Esophagus mucosa (tissue), 1 donor: ENCODE measurements around the gene KCNQ5. TPM values are rescaled to one million over a fixed set of nuclear protein-coding genes. Genes with fewer than 3 reads are reported as not detected.
A peak's percentile ranks its signal among the peaks of the same experiment; 100 is the strongest.

Source experiments
- ATAC-seq: fragments of 200-7000 bp; cut with Tn5 transposase; one replicate; pipeline ENCODE4 v1.9.1; 2020
- total RNA-seq: library from RNA; stranded (reverse); gene quantifications from one replicate; pipeline ENCODE4 v1.2.4, GENCODE V29; 2023
- donor health status: DM: yes; HTN: yes; CAD: no.

Gene KCNQ5
- total RNA-seq, 1 donor from 2014 or later = 0.96 TPM

DNA sequence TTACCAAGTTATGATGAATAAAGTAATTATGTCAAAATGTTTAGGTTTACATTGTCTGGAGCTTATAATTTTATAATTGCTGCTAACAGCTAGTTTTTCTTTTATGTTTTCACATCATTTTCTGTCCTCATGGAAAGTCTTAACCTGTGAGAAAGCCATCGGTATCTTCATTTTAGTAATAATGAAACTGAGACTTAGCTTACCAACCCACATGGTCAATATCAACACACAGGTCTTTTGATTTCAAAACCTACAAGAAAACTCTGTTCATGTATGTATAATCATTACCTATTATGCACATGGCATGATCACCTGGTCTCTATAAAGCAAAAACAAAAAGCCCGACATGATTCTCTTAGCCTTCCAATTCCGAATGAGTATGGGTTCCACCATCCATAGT, 61.9 kb downstream of the KCNQ5 start:
- ATAC-seq = no peak

DNA sequence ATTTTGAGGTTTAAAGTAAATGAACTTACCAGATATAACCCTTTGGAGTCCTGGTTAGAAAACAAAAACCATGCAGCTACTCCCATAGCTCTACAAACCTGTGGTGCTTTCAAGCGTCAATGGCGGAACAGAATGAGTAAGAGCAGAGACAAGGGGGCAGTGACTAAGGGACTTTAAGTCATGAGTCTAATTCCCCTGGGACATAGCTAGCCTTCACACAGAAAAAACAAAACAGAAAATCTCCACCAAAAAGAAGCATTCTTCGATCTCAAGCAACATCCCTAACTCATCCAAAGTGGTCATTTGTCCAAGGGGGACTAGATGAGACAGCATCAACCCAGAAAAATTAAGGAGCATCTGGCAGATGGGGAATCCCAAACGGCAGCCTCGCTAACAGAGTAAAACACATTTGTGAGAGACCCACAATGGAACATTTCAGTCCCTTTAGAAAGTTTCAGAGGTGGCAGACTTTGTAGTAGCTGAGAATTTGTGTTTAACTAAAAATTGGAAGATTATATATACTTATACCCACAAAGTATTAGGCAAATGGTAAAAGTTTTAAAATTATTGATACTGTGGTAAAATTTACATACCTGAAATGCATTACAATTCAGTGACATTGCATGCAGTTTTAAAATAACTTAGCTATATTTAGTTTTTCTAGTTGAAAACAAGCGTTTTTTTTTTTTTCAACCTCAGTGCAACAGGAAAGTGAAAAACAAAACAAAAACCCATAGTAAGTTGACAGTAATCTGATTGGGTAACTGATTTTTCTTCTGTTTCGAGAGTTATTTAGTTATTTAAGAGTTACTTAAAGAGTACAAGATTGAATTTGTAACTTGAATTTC, 67.5 kb downstream of the KCNQ5 start:
- no peak for ATAC-seq

GRCh38 chr6:72691249-72691648, 69.4 kb downstream of the KCNQ5 start:
- no peak for ATAC-seq

DNA sequence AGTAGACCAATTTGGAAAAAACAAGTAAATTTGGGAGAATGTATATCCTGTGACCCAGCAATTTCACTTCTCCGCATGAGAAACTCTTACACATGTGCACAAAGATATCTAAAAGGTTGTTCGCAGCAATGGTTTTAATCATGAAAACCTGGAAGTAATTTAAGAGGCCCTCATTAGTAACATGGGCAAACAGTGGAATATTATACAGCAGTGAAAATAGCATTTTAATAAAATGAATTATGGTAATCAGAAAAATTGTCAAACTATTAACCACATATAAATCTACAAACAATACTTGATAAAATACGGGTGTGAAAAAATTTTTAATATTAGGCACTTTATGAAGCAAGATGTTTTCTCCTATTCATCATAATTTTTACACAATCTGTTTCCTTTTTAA, 74.2 kb downstream of the KCNQ5 start:
- ATAC-seq = no peak

GRCh38 chr6:72699159-72699558, 77.3 kb downstream of the KCNQ5 start:
- no peak for ATAC-seq

- no peak for ATAC-seq
Measured at GRCh38 chr6:72702421-72702820, 80.6 kb downstream of the KCNQ5 start.

- ATAC-seq = no peak
Measured at GRCh38 chr6:72703093-72703492, 81.2 kb downstream of the KCNQ5 start.

- no peak for ATAC-seq
Measured at GRCh38 chr6:72704979-72705378, 83.1 kb downstream of the KCNQ5 start.

DNA sequence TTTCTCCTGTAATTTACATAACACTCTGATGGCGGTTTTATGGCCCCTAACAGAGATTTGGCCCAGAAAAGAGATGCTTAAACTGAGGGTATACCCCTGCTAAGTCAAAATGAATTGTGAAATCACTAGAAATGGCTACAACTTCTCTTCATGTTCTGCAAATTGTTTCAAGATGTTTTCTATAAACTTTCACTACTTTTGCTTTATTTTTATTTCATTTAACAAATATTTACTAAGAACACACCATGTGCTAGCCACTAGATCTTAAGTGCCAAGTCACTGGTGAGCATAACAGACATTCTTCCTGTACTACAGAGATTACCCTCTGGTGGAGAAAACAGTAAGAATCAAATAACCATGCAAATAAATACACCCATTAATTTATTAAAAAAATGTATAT, 87.6 kb downstream of the KCNQ5 start:
- ATAC-seq = no peak

DNA sequence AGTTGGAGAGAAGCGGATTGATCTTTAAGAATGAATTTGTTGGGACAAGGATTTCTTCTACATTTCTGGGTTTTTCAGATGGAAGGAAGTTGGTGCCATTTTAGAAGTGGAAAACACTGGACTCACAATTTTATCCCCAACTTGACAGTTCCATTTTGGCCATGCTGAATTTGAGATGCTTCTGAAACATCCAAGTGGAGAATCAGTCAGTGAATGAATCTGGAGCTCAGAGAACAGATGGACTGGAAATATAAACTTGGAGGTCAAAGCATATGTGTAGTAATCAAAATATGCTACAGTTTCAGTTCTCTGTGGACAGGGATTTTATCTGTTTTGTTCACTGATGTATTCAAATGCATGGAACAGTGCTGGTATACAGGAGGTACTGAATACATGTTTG, 89.9 kb downstream of the KCNQ5 start:
- no peak for ATAC-seq

- ATAC-seq = no peak
Measured at GRCh38 chr6:72712910-72713309, 91.0 kb downstream of the KCNQ5 start.

GRCh38 chr6:72715119-72715518, 93.3 kb downstream of the KCNQ5 start:
- no peak for ATAC-seq

DNA sequence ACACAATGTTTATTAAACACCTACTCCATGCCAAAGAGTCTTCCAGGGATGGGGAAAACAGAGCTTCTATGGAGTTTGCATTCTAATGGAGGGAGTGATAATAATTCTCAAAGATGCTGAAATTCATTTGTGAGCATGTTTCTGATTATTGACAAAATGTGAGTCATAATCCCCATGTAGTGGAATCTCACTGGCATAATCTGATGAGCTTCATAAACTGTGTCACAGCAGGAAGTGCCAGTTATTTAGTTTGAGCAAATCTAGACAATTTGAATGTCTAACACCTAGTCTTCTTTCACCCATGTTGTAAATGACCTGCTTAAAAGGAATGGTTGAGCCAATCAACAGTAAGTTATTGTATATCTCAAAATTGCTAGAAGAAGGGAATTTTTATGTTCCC, 95.1 kb downstream of the KCNQ5 start:
- ATAC-seq = no peak

- no peak for ATAC-seq
Measured at GRCh38 chr6:72720464-72720863, 98.6 kb downstream of the KCNQ5 start.

GRCh38 chr6:72721346-72721745, 99.5 kb downstream of the KCNQ5 start:
- no peak for ATAC-seq

DNA sequence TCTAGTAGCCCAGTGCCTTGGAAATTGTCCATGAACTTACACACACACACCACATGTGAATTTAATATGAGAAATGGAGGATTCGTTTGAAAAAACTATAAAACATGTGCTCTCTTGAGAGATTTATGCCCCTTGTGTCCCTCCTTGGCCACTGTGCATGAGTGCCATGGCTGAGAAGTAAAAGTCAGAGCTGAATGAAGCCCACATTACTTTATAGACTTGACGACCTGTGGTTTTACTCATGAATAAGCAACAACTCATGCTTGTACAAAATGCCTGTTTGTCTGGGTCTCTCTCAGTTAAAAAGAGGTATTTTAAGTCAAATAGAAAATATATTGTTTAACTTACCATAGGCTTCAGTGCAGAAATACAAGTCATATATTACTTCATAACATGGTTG, 102.7 kb downstream of the KCNQ5 start:
- no peak for ATAC-seq

DNA sequence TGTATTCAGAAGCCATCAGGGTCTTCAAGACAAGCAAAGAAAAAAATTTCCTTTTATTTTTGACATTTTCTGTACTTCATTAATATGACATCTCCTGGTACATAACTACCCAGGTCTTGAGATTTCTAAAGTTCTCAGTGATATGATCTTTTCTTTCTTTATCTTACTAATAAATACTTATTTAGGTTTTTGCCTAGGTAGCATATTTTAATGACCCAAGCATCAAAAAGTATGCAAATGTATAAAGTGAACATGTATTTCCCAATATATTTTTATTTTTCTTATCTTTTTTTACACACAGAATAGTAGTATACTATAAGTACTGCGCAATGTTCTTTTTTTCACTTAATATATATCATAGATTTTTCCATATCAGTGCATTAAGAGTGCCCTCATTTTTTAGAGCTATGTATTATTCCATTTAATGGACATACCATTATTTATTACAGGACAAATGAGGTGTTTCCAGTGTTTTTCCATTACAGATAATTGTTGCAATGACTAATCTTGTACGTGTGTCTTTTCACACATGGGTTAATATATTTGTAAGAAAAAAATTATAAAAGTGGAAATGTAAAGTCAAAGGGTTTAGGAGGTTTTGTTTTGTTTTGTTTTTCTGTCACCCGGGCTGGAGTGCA, 107.0 kb downstream of the KCNQ5 start:
- ATAC-seq = no peak

DNA sequence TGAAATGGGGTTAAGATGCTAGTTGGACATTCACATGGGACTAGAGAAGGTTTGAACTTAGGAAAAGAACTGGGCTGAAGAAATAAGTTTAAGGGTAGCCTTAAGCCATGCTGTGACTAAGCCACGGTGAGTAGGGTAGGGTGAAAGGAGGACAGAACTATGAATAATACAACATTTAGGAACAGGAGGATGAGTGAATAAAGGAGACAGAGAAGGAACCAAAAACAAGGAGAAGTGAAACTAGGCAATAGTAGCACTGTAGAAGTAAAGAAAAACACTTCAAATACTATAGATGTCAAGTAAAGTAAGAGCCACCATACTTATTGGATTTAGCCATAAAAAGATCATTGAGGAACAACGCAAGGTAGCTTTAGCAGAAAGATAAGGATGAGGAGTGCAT, 111.2 kb downstream of the KCNQ5 start:
- no peak for ATAC-seq

GRCh38 chr6:72738091-72738490, 116.2 kb downstream of the KCNQ5 start:
- ATAC-seq = no peak

DNA sequence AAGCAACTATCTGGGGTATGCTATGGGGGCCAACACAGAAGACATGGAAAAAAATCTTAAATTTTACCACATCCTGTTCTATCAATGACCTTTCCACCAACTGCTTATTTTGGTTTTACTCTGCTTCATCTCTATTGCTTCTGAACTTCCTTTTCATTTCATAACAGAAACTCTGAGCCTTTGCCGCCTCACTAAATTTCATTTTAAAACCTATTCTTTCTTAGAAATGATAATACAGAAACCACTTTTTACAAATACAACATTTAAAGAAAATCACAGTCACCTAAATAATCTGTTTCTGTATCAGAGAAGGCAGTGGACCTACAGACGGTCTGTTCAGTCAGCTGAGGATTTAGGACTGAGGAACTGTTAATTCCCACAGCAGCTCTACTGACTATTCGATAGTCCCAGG, 117.5 kb downstream of the KCNQ5 start:
- no peak for ATAC-seq

DNA sequence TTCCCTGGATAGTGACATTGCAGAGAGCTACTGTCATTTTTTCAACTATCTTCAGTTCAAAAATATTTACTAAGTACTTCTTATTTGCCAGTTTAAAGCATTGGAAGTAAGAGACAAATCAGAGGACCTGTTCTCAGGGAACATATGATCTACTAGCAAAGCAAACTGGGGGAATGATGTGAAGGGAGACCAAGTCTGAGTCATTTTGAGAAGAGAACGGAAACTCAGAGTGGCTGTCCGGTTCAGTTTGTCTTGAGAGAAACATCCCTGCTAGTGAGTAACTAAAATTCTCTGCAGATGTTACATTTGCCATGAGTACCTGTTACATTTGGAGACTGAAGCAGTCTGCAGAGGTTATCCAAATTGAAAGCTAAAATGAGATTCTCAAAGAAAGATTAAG, 118.3 kb downstream of the KCNQ5 start:
- ATAC-seq = no peak

DNA sequence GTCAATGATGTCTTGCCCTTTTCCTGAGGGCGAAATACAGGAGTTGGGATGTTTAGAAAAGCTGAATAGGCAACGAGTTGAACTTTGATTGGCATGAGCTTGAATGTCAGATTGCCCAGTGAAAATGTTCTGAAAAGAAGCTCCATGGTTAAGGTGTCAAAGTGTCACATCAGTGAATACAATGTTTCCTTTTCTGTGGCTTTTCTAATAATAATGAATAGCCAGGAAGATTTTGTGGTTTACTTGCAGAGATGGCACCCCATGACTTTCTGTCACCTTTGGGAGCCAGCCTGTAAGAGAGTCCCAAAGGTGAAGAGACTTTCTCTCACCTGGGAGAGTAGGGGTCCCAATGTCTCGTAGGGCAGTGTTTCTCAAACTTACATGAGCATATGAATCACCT, 119.2 kb downstream of the KCNQ5 start:
- no peak for ATAC-seq

DNA sequence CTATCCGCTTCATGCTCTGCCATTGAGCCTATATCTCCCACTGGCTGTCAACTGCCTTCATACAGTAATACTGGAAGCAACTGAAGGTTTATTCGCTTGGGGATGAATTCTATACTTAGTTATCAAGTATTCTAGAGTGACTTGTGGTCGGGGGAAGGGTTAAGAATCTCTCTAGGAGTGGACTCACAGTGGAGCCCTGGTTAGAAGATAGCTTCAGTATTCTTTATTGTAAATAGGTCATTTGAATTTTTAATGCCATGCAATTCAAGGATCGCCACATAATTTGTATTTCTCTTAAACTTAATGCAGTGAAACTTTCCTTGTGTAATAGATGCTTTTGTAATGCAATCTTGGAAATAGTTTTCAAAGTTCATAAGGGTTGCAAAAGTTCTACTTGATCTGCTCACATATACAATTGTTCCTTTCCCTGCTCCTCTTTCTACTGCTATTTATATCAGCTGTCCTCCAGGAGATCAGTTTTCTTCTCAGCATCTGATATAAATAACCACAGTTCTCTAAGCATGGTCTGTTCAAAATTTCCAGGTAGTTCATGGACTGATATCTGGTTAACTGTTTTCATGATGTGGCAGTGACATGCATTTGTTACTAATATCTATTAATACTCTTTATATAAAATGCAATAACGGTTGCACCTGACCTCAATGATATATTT, 120.3 kb downstream of the KCNQ5 start:
- ATAC-seq = no peak

DNA sequence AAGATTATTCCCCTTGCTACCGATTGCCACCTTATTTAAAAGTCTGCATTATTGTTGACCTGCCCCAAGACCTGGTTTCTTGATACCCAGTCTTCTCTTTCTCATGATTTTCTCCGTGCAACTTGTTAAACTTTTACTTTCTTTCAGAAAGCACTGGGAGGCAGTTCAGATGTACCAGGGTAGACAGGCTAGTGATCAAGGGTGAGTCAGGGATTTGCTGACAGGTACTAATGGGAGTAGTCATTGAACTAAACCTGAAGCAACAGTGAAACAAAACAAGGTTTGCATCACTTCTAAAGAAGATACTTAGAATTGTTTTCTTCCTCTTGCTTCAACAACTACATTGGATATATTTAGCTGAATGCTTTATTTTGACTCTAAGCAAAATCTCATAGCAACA, 124.4 kb downstream of the KCNQ5 start:
- ATAC-seq = peak; percentile 96
